Measurements from ENCODE around the gene IGFN1. TPM values are rescaled to one million over a fixed set of nuclear protein-coding genes. Genes with fewer than 3 reads are reported as not detected.

IGFN1 gene
- total and polyA plus RNA-seq, 2 experiments from 2014 or later: 0.37 to 3.1 TPM

GRCh38 chr1:201163707-201164106 lies 26.9 kb upstream of the IGFN1 start:
- H3K27ac ChIP-seq: no peak overlapping the region
- TF ChIP-seq CTCF (IDR thresholded peaks at IDR 0.05; ENCODE audit: poor library complexity) (no peak), EZH2phosphoT487 (IDR thresholded peaks at IDR 0.05; ENCODE audit: low read depth, severe bottlenecking, unreplicated experiment) (no peak)
- no peaks in the 10 kb centered on the region for H3K27me3 ChIP-seq
- H3K4me2 ChIP-seq: no peak overlapping the region
- H4K20me1 ChIP-seq (ENCODE audit: insufficient read depth, poor library complexity, severe bottlenecking): no peaks in the 10 kb centered on the region
- H3K4me3 ChIP-seq: no peak overlapping the region
- no peak for DNase-seq (ENCODE audit: low spot score)
- H3K9me3 ChIP-seq (ENCODE audit: low read depth): no peaks in the 10 kb centered on the region
- no peak overlapping the region for H2AFZ ChIP-seq
- WGBS (ENCODE audit: low lambda C conversion rate, missing lambda C conversion rate): 41% methylated on average over 4 of the region's 4 CpGs
- H3K79me2 ChIP-seq: no peaks in the 10 kb centered on the region
- no peaks in the 10 kb centered on the region for H3K36me3 ChIP-seq (replicated peaks; ENCODE audit: insufficient read depth, low read depth)
- H3K4me1 ChIP-seq (ENCODE audit: insufficient read depth): no peaks in the 10 kb centered on the region
- no peaks in the 10 kb centered on the region for H3K9me2 ChIP-seq (replicated peaks; ENCODE audit: insufficient read depth)

GRCh38 chr1:201164645-201165044 lies 26.0 kb upstream of the IGFN1 start:
- no peaks in the 10 kb centered on the region for H4K20me1 ChIP-seq (ENCODE audit: insufficient read depth, poor library complexity, severe bottlenecking)
- no peaks in the 10 kb centered on the region for H3K27me3 ChIP-seq
- H3K4me2 ChIP-seq: no peak overlapping the region
- 45% methylated on average over 7 of the region's 7 CpGs for WGBS (ENCODE audit: low lambda C conversion rate, missing lambda C conversion rate)
- H3K4me1 ChIP-seq (ENCODE audit: insufficient read depth): no peaks in the 10 kb centered on the region
- TF ChIP-seq CTCF (IDR thresholded peaks at IDR 0.05; ENCODE audit: poor library complexity): no peak
- TF ChIP-seq EZH2phosphoT487 (IDR thresholded peaks at IDR 0.05; ENCODE audit: low read depth, severe bottlenecking, unreplicated experiment): no peak
- TF ChIP-seq EZH2 (IDR thresholded peaks at IDR 0.05; ENCODE audit: borderline replicate concordance): no peak
- H2AFZ ChIP-seq: no peak overlapping the region
- H3K36me3 ChIP-seq (replicated peaks; ENCODE audit: insufficient read depth, low read depth): no peaks in the 10 kb centered on the region
- H3K4me3 ChIP-seq: no peak overlapping the region
- no peaks in the 10 kb centered on the region for H3K79me2 ChIP-seq
- H3K9me2 ChIP-seq (replicated peaks; ENCODE audit: insufficient read depth): no peaks in the 10 kb centered on the region
- no peaks in the 10 kb centered on the region for H3K9me3 ChIP-seq (ENCODE audit: low read depth)
- DNase-seq (ENCODE audit: low spot score): no peak
- H3K27ac ChIP-seq: no peak overlapping the region

- 71% methylated on average over 13 of the region's 13 CpGs for WGBS (ENCODE audit: low lambda C conversion rate, missing lambda C conversion rate)
- no peak overlapping the region for H3K27ac ChIP-seq
- no peaks in the 10 kb centered on the region for H3K36me3 ChIP-seq (replicated peaks; ENCODE audit: insufficient read depth, low read depth)
- DNase-seq (ENCODE audit: low spot score): no peak
- H2AFZ ChIP-seq: no peak overlapping the region
- no peaks in the 10 kb centered on the region for H3K79me2 ChIP-seq
- H3K9me2 ChIP-seq (replicated peaks; ENCODE audit: insufficient read depth): no peaks in the 10 kb centered on the region
- no peak overlapping the region for H3K4me3 ChIP-seq
- no peaks in the 10 kb centered on the region for H3K9me3 ChIP-seq (ENCODE audit: low read depth)
- H3K27me3 ChIP-seq: no peaks in the 10 kb centered on the region
- no peak overlapping the region for H3K4me2 ChIP-seq
- peaks cover 15% of the 10 kb centered on the region for H3K4me1 ChIP-seq (ENCODE audit: insufficient read depth)
- TF ChIP-seq EZH2phosphoT487 (IDR thresholded peaks at IDR 0.05; ENCODE audit: low read depth, severe bottlenecking, unreplicated experiment) (no peak), EZH2 (IDR thresholded peaks at IDR 0.05; ENCODE audit: borderline replicate concordance) (no peak), CTCF (IDR thresholded peaks at IDR 0.05; ENCODE audit: poor library complexity) (no peak)
- no peaks in the 10 kb centered on the region for H4K20me1 ChIP-seq (ENCODE audit: insufficient read depth, poor library complexity, severe bottlenecking)
These were observed 23.3 kb upstream of the IGFN1 start for GRCh38 chr1:201167041-201167991.
